ENCODE measurements around the gene BAG3. TPM values are rescaled to one million over a fixed set of nuclear protein-coding genes. Genes with fewer than 3 reads are reported as not detected.

Gene BAG3
- total RNA-seq, 6 experiments from 2014 or later: 12.5 to 26.0 (median 18.2) TPM

DNA sequence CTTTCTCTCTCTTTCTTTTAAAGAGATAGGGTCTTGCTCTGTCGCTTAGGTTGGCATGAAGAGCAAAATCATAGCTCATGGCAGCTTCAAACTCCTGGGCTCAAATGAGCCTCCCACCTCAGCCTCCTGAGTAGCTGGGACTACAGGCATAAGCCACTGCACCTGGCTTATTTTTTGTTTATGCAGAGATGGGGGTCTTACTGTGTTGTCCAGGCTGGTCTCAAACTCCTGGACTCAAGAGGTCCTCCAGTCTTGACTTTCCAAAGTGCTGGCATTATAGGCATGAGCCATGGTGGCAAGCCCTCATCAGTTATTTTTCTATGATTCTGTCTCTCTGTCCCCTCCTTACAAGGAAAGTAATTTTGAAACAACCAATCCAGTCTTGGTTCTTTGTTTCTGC, 1.1 kb upstream of the BAG3 start:
- H3K27me3 ChIP-seq: no peaks in the 10 kb centered on the region
- H3K9me3 ChIP-seq: no peaks in the 10 kb centered on the region
- H3K4me1 ChIP-seq: peaks cover 0 to 23% (median 6%) of the 10 kb centered on the region in 4 donors
- intact Hi-C loops (cut with DNase I): no loop called here
- TF ChIP-seq CTCF (IDR thresholded peaks at IDR 0.05): no peak
- TF ChIP-seq POLR2A (IDR thresholded peaks at IDR 0.05): no peak
- DNase-seq: no peak
- H3K36me3 ChIP-seq: no peaks in the 10 kb centered on the region
- H3K27ac ChIP-seq: no peak overlapping the region
- no peak overlapping the region for H3K4me3 ChIP-seq
- no peak for ATAC-seq
- 67% methylated on average over 1 of the region's 1 CpG for WGBS (ENCODE audit: insufficient coverage, low coverage, low lambda C conversion rate, missing lambda C conversion rate)

- Histone ChIP-seq H3K4me3 (peak overlapping the region; percentile 69 to 84 (median 73)), H3K27me3 (no peaks in the 10 kb centered on the region), H3K36me3 (no peaks in the 10 kb centered on the region), H3K4me1 (peaks cover 0 to 23% (median 7%) of the 10 kb centered on the region in 4 donors), H3K9me3 (no peaks in the 10 kb centered on the region), H3K27ac (peak overlapping the region; percentile 99 to 100 (median 100))
- 7% methylated on average over 9 of the region's 107 CpGs for WGBS (ENCODE audit: insufficient coverage, low coverage, low lambda C conversion rate, missing lambda C conversion rate)
- TF ChIP-seq CTCF (IDR thresholded peaks at IDR 0.05) (no peak), POLR2A (IDR thresholded peaks at IDR 0.05) (no peak)
- DNase-seq (peak in 1 of 3 donors; percentile 54), ATAC-seq (peak; percentile 7 to 41 (median 26))
- intact Hi-C loops (cut with DNase I): no loop called here
Measured at GRCh38 chr10:119651514-119652360, 557 bp downstream of the BAG3 start.

DNA sequence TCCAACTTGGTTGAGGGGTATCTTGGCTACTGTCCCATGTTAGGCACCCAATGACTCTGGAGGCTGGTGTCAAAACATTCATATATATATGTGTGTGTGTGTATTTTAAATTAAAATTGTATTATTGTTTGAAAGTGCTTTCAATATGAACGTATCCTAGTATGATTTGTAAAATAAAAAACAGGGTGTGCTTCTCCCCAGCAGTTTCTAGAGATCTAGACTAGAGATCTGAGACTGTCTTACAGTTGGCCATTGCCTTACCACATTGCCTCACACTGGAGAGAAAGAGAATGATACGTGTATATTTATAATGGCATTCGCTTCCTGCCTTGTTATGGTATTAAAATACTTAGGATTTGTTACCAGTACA, 1.2 kb downstream of the BAG3 start:
- intact Hi-C loops (cut with DNase I): no loop called here
- no peaks in the 10 kb centered on the region for H3K36me3 ChIP-seq
- H3K4me1 ChIP-seq: peaks cover 0 to 29% (median 8%) of the 10 kb centered on the region in 4 donors
- H3K4me3 ChIP-seq: peak overlapping the region; percentile 69 to 84 (median 73)
- DNase-seq (no peak), ATAC-seq (peak; percentile 31 to 48 (median 40))
- WGBS (ENCODE audit: insufficient coverage, low coverage, low lambda C conversion rate, missing lambda C conversion rate): 0% methylated on average over 3 of the region's 3 CpGs
- TF ChIP-seq POLR2A (IDR thresholded peaks at IDR 0.05) (peak; percentile 19), CTCF (IDR thresholded peaks at IDR 0.05) (peak in 3 of 4 donors; percentile 31 to 33 (median 32))
- H3K9me3 ChIP-seq: no peaks in the 10 kb centered on the region
- no peaks in the 10 kb centered on the region for H3K27me3 ChIP-seq
- peak overlapping the region; percentile 99 to 100 (median 100) for H3K27ac ChIP-seq

- ATAC-seq: no peak
- no peak for DNase-seq
- Histone ChIP-seq H3K4me3 (peak overlapping the region in 2 of 3 donors; percentile 69 to 84), H3K27ac (peak overlapping the region; percentile 99 to 100 (median 100)), H3K4me1 (peaks cover 0 to 37% (median 13%) of the 10 kb centered on the region in 4 donors), H3K9me3 (no peaks in the 10 kb centered on the region), H3K27me3 (no peaks in the 10 kb centered on the region), H3K36me3 (no peaks in the 10 kb centered on the region)
- no peak for TF ChIP-seq POLR2A (IDR thresholded peaks at IDR 0.05)
- TF ChIP-seq CTCF (IDR thresholded peaks at IDR 0.05): no peak
- intact Hi-C loops (cut with DNase I): no loop called here
- WGBS (ENCODE audit: insufficient coverage, low coverage, low lambda C conversion rate, missing lambda C conversion rate): no CpG with 5 or more reads among the region's 1 CpG
Measured at GRCh38 chr10:119653209-119653608, 2.0 kb downstream of the BAG3 start.

Data from right lobe of liver (tissue), 6 donors.